ENCODE measurements around the gene PCDHA7. TPM values are rescaled to one million over a fixed set of nuclear protein-coding genes. Genes with fewer than 3 reads are reported as not detected.
"Not testable (repeated sequence)": the region's sequence is repeated elsewhere in the genome, so short reads cannot be mapped to it uniquely, and the experiment has no call there.

Gene PCDHA7
- total RNA-seq, 1 donor from 2014 or later = 0.13 TPM

DNA sequence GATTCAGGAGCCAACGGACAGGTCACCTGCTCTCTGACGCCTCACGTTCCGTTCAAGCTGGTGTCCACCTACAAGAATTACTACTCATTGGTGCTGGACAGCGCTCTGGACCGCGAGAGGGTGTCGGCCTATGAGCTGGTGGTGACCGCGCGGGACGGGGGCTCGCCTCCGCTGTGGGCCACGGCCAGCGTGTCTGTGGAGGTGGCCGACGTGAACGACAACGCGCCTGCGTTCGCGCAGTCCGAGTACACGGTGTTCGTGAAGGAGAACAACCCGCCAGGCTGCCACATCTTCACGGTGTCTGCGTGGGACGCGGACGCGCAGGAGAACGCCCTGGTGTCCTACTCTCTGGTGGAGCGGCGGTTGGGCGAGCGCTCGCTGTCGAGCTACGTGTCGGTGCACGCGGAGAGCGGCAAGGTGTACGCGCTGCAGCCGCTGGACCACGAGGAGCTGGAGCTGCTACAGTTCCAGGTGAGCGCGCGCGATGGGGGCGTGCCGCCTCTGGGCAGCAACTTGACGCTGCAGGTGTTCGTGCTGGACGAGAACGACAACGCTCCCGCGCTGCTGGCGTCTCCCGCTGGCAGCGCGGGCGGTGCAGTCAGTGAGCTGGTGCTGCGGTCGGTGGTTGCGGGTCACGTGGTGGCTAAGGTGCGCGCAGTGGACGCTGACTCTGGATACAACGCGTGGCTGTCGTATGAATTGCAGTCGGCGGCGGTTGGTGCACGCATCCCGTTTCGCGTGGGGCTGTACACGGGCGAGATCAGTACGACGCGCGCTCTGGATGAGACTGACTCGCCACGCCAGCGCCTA, 23.3 kb downstream of the PCDHA7 start:
- DNase-seq (ENCODE audit: low read depth in 2 of 2) = no peak

DNA sequence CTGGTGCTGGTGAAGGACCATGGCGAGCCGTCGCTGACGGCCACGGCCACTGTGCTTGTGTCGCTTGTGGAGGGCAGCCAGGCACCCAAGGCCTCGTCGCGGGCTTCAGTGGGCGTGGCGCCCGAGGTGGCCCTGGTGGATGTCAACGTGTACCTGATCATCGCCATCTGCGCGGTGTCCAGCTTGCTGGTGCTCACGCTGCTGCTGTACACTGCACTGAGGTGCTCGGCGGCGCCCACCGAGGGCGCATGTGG, 23.8 kb downstream of the PCDHA7 start:
- DNase-seq (ENCODE audit: low read depth in 2 of 2) = no peak

DNA sequence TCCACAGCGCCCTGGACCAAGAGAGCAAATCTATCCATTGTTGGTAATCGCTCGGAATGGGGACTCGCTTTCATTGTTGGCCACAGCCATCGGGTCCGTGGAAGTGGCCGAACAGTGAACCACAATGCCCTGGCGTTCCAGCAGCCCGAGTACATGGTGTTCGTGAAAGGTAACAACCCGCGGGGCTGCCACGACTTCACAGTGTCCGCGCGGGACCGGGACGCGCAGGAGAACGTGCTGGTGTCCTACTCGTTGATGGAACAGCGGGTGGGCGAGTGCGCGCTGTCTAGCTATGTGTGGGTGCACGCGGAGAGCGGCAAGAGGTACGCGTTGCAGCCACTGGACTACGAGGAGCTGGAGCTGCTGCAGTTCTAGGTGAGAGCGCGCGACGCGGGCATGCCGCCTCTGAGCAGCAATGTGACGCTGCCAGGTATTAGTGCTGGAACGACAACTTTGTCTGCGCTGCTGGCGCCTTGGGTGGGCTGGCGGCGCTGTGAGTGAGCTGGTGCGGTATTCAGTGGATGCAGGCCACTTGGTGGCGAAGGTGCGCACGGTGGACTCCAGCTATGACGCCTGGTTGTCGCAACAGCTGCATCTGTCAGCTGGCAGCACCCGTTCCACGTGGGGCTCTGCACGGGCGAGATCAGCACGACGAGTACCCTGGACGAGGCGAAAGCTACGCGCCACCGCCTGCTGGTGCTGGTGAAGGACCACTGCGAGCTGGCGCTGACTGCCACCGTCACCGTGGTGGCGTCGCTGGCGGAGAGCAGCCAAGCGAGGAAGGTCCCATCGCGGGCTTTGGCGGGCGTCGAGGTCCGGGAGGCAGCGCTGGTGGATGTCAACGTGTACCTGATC, 28.6 kb downstream of the PCDHA7 start:
- DNase-seq (ENCODE audit: low read depth in 2 of 2) = no peak

DNA sequence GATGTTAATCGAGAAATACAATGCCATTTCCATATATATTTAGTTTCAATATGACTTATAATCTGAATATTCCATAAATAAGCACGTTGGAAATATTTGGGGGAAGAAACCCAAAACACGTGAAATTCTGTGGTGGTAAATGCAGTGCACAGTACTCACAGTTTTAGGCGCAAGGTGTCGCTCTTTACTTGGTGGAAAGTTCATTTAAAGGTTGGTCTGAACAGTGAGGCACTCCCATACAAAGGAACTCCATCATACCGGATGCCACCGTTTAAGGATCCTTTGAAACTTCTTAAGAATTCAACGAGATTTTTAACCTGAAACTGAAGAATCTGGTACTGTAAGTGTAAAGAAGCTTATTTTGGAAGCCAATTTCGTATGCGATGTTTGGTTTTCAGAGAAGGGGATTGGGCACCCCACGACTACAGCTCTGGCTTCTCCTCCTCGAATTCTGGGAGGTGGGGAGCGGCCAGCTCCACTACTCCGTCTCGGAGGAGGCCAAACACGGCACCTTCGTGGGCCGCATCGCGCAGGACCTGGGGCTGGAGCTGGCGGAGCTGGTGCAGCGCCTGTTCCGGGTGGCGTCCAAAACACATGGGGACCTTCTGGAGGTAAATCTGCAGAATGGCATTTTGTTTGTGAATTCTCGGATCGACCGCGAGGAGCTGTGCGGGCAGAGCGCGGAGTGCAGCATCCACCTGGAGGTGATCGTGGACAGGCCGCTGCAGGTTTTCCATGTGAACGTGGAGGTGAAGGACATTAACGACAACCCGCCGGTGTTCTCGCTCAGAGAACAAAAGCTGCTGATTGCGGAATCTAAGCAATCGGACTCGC, 34.9 kb downstream of the PCDHA7 start, which contains the start of gene PCDHA11:
Gene PCDHA11 (plus strand): TSS at position 237 of the 834 bp plus-strand sequence. CDS start 147 bp downstream, at position 384.
- peak in 1 of 2 donors; percentile 4 for DNase-seq (ENCODE audit: low read depth in 2 of 2)

DNA sequence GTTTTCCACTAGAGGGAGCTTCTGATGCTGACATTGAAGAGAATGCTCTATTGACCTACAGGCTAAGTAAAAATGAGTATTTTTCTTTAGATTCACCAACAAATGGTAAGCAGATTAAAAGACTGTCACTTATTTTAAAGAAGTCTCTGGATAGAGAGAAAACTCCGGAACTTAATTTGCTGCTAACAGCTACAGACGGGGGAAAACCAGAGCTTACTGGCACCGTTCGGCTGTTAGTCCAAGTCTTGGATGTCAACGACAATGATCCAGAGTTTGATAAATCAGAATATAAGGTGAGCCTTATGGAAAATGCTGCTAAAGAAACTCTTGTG, 35.5 kb downstream of the PCDHA7 start:
- DNase-seq (ENCODE audit: low read depth in 2 of 2) = no peak

DNA sequence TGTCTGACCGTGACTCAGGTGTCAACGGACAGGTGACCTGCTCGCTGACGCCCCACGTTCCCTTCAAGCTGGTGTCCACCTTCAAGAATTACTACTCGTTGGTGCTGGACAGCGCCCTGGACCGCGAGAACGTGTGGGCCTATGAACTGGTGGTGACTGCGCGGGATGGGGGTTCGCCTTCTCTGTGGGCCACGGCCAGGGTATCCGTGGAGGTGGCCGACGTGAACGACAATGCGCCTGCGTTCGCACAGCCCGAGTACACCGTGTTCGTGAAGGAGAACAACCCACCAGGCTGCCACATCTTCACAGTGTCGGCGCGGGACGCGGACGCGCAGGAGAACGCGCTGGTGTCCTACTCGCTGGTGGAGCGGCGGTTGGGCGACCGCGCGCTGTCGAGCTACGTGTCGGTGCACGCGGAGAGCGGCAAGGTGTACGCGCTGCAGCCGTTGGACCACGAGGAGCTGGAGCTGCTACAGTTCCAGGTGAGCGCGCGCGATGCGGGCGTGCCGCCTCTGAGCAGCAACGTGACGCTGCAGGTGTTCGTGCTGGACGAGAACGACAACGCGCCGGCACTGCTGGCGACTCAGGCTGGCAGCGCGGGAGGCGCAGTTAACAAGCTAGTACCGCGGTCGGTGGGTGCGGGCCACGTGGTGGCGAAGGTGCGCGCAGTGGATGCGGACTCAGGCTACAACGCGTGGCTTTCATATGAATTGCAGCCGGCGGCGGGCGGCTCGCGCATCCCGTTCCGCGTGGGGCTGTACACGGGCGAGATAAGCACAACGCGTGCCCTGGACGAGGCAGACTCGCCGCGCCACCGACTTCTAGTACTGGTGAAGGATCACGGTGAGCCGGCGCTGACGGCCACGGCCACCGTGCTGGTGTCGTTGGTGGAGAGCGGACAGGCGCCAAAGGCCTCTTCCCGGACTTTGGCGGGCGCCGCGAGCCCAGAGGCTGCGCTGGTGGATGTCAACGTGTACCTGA, 36.4 kb downstream of the PCDHA7 start:
- DNase-seq (ENCODE audit: low read depth in 2 of 2) = no peak

DNA sequence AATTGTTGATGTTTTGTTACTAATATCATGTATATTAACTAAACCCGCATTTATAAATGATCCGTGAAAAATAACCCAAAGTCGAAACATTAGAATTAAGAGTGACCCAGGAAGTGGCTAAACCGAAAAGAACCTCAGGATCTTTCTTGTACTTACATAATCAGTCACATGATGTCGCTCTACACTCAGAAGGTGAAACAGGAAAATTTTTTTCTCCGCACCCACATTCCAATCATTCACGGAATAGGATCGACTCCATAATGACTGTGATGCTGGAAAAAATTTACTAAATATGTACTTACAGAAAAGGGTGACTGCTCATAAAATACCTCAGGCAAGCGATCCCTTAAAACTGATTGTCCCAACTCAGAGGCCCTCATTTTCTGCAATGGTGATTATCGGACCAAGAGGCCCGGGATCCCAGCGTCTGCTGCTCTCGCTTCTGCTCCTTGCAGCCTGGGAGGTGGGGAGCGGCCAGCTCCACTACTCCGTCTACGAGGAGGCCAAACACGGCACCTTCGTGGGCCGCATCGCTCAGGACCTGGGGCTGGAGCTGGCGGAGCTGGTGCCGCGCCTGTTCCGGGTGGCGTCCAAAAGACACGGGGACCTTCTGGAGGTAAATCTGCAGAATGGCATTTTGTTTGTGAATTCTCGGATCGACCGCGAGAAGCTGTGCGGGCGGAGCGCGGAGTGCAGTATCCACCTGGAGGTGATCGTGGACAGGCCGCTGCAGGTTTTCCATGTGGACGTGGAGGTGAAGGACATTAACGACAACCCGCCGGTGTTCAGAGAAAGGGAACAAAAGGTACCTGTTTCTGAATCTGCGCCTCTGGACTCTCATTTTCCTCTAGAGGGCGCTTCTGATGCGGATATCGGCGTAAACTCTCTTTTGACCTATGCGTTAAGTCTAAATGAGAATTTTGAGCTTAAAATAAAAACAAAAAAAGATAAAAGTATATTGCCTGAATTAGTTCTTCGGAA, 41.3 kb downstream of the PCDHA7 start, which contains the start of gene PCDHA12:
Gene PCDHA12 (plus strand): TSS at position 224 of the 981 bp plus-strand sequence. CDS start 165 bp downstream, at position 389.
- DNase-seq (ENCODE audit: low read depth in 2 of 2) = no peak

DNA sequence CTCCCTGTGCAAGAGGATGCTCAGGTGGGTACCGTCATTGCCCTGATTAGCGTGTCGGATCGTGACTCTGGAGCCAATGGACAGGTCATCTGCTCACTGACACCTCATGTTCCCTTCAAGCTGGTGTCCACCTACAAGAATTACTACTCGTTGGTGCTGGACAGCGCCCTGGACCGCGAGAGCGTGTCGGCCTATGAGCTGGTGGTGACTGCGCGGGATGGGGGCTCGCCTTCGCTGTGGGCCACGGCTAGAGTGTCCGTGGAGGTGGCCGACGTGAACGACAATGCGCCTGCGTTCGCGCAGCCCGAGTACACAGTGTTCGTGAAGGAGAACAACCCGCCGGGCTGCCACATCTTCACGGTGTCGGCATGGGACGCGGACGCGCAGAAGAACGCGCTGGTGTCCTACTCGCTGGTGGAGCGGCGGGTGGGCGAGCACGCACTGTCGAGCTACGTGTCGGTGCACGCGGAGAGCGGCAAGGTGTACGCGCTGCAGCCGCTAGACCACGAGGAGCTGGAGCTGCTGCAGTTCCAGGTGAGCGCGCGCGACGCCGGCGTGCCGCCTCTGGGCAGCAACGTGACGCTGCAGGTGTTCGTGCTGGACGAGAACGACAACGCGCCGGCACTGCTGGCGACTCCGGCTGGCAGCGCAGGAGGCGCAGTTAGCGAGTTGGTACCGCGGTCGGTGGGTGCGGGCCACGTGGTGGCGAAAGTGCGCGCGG, 42.6 kb downstream of the PCDHA7 start:
- not testable (repeated sequence) for DNase-seq (ENCODE audit: low read depth in 2 of 2)

DNA sequence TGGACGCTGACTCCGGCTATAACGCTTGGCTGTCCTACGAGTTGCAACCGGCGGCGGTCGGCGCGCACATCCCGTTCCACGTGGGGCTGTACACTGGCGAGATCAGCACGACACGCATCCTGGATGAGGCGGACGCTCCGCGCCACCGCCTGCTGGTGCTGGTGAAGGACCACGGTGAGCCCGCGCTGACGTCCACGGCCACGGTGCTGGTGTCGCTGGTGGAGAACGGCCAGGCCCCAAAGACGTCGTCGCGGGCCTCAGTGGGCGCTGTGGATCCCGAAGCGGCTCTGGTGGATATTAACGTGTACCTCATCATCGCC, 43.2 kb downstream of the PCDHA7 start:
- DNase-seq (ENCODE audit: low read depth in 2 of 2) = no peak

DNA sequence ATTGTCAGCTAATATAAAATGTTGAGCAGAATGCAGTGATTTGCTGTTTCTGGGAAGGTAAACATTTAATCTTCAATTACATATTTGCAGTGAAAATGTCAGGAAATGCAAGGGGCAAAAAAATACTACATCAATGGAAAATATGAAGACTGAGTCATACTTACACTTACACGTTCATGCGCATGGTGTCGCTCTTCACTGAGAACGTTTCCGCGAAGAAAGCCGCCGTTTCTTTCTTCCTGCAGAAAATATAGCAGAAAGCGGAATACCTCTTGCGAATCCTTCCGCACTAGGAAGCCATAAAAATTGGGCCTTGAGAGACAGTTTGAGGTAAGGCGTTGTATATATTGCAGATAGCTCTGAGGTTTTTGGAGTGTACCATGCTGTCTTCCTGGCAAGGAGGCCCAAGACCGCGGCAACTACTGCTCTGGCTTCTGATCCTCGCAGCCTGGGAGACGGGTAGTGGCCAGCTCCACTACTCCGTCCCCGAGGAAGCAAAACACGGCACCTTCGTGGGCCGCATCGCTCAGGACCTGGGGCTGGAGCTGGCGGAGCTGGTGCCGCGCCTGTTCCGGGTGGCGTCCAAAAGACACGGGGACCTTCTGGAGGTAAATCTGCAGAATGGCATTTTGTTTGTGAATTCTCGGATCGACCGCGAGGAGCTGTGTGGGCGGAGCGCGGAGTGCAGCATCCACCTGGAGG, 48.0 kb downstream of the PCDHA7 start, which contains the start of gene PCDHA13:
Gene PCDHA13 (plus strand): TSS at position 236 of the 702 bp plus-strand sequence. CDS start 145 bp downstream, at position 381.
- peak in 1 of 2 donors; percentile 11 for DNase-seq (ENCODE audit: low read depth in 2 of 2)

DNA sequence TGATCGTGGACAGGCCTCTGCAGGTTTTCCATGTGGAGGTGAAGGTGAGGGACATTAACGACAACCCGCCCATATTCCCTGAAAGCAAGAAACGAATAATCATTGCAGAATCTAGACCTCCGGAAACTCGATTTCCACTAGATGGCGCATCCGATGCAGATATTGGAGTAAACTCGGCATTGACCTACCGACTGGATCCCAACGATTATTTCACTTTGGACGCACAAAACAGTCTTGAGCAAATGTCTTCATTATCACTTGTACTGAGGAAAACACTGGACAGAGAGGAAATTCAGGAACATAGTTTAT, 48.5 kb downstream of the PCDHA7 start:
- DNase-seq (ENCODE audit: low read depth in 2 of 2) = no peak

DNA sequence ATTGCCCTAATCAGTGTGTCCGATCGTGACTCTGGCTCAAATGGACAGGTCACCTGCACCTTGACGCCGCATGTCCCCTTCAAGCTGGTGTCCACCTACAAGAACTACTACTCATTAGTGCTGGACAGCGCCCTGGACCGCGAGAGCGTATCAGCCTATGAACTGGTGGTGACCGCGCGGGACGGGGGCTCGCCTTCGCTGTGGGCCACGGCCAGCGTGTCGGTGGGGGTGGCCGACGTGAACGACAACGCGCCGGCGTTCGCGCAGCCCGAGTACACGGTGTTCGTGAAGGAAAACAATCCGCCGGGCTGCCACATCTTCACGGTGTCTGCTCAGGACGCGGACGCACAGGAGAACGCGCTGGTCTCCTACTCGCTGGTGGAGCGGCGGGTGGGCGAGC, 49.3 kb downstream of the PCDHA7 start:
- no peak for DNase-seq (ENCODE audit: low read depth in 2 of 2)

DNA sequence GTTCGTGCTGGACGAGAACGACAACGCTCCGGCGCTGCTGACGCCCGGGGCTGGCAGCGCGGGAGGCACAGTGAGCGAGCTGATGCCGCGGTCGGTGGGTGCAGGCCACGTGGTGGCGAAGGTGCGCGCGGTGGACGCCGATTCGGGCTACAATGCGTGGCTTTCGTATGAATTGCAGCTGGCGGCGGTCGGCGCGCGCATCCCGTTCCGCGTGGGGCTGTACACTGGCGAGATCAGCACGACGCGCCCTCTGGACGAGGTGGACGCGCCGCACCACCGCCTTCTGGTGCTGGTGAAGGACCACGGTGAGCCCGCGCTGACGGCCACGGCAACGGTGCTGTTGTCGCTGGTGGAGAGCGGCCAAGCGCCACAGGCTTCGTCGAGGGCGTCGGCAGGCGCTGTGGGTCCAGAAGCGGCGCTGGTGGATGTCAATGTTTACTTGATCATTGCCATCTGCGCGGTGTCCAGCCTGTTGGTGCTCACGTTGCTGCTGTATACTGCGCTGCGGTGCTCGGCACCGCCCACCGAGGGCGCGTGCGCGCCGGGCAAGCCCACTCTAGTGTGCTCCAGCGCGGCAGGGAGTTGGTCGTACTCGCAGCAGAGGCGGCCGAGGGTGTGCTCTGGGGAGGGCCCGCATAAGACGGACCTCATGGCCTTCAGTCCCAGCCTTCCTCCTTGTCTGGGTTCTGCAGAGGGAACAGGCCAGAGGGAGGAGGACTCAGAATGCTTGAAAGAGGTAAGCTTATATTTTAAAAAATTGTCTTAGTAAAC, 50.0 kb downstream of the PCDHA7 start:
- no peak for DNase-seq (ENCODE audit: low read depth in 2 of 2)

Data from dermis microvascular lymphatic vessel endothelial cell (primary cell).